Measurements from ENCODE around the gene GRK6. TPM values are rescaled to one million over a fixed set of nuclear protein-coding genes. Genes with fewer than 3 reads are reported as not detected.
A peak's percentile ranks its signal among the peaks of the same experiment; 100 is the strongest.
"Not testable (repeated sequence)": the region's sequence is repeated elsewhere in the genome, so short reads cannot be mapped to it uniquely, and the experiment has no call there.

The GRK6 gene
- total RNA-seq, 8 experiments from 2014 or later = 16.2 to 29.5 (median 21.5) TPM

DNA sequence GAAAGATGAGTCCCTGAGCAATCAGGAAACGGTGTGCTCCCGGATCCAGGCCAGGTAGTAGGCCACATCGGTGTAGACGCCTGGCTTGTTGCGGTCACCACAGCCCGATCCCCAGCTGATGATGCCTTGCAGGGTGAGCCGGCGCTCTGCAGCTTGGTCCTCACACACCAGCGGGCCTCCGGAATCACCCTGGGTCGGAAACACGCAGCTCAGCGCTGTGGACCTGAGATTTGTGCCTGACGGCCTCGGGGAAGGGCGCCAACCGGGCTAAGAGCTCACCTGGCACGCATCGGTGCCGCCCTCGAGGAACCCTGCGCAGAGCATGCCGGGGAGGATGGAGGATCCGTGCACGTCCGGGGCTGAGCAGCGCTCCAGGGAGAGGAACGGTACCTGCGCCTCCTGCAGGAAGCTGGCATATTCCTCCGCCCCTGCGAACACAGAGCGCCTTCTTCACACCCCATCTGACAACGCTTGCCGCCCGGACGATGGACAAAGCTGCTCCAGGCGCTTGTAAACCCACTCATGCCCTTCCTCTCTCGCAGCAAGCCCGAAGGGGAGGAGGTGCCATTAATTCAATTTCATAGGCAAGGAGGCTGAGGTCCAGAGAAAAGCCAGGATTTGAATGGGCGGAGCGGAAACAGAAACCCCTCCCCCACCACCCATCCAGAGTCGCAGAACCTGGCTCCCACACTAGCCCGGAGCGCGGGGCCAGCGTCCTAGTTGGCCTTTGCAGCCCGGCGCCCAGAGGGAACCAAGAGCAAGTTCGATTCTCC, 24.0 kb upstream of the GRK6 start:
- Histone ChIP-seq H3K27ac (peak overlapping the region; percentile 11 to 38), H3K4me3 (peak overlapping the region; percentile 25 to 45 (median 37)), H3K4me1 (replicated peaks in 1 of 2) (peaks cover 10 to 12% of the 10 kb centered on the region in 2 donors)
- WGBS, 10 experiments = 0 to 60% (median 3%) methylated on average over 1 to 20 of the region's 49 CpGs; no CpG with 5 or more reads in 3 of the 10 experiments
- in situ Hi-C loops (cut with MboI; ENCODE audit: low pct_unique_long_range_greater_than_20kb in 2 of 9, low sequenced_read_pairs in 9 of 9, unreplicated experiment in 9 of 9) = no loop called here
- ATAC-seq (replicated peaks in 6 of 8) = peak; percentile 27 to 72 (median 68)

DNA sequence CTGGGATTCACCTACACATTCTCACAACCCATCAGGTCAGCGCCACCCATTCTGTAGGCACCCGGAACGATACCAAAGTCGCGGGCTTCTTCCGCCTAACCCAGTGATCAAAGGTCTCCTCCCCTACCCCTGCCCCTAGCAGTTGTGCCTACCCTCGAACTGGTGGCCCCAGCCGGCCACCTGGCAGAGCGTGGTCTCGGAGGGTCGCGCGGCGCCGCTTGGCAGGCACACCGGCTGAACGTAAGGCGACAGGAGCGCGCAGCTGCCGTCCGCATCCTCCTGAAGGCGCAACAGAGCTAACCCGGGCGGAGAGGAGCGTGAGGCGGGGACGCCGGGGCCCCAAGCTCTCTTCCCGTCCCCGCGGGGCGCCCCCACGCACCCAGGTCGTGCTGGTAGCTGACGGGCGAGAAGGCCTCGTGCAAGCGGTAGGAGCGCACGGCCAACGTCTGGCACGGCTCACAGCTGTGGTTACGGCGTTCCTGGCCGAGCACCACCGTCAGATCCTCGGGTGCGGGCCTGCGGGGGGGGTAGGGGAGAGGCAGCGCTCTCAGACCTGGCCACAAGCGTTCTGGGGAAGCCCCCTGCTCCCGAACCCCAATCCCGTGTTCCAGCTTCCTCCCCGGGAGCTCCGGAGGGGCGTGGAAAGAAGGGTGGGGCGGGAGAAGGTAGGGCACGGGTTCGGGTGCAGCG, 23.2 kb upstream of the GRK6 start:
- H3K4me3 ChIP-seq = peak overlapping the region; percentile 25 to 45 (median 37)
- in situ Hi-C loops (cut with MboI; ENCODE audit: low pct_unique_long_range_greater_than_20kb in 2 of 9, low sequenced_read_pairs in 9 of 9, unreplicated experiment in 9 of 9) = no loop called here
- ATAC-seq (replicated peaks in 6 of 8) = peak; percentile 9 to 34 (median 24)
- whole genome bisulfite sequencing, 10 experiments = 0 to 17% methylated on average over 2 to 17 of the region's 61 CpGs; no CpG with 5 or more reads in 8 of the 10 experiments
- H3K4me1 ChIP-seq (replicated peaks in 1 of 2) = peaks cover 10 to 12% of the 10 kb centered on the region in 2 donors
- H3K27ac ChIP-seq = peak overlapping the region in 1 of 2 donors; percentile 38

DNA sequence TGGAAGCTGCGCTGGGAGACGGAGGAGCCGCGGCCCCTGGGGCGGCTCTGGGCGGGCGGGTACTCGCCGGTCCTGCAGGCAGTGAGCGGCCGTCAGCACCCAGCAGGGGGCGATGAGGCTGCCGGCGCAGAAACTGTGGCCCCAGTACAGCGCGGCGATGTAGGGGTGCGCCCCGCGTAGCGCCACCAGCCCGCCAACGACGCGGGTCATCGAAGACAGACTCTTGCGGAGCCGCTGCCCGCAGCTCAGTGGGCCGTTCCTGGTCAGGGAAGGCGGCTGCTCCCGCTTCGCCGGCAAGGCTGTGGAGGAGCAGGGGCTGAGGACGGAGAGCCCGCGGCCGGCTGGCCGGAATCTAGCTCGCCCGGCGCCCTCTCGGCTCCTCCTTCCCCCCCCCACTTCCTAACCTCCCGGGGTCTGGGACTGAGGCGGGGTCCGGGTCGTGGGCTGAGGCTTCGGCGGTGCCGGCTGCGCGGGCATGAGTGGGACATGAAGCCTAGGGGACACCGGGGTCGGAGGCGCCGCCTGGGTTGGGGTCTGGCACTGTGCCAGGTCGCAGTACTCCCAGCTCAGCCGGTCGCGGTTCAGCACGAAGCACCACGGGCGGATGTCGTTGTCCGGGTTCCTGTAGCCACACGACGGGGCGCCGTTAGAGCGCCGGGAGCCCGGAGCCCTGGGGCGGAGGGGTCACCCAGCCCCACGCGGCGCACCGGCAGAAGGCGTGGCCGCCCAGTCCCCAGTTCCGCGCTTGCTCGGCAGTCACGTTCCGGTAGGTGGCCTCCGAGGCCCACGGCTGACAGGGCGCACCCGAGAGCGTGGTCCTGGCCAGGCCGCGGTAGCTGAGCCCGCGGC, 22.5 kb upstream of the GRK6 start:
- in situ Hi-C loops (cut with MboI; ENCODE audit: low pct_unique_long_range_greater_than_20kb in 2 of 9, low sequenced_read_pairs in 9 of 9, unreplicated experiment in 9 of 9) = no loop called here
- Histone ChIP-seq H3K4me3 (peak overlapping the region; percentile 25 to 45 (median 37)), H3K27ac (peak overlapping the region in 1 of 2 donors; percentile 52), H3K4me1 (replicated peaks in 1 of 2) (peaks cover 10 to 12% of the 10 kb centered on the region in 2 donors)
- 0 to 3% (median 1%) methylated on average over 9 to 21 of the region's 93 CpGs; no CpG with 5 or more reads in 5 of the 10 experiments for whole genome bisulfite sequencing, 10 experiments
- ATAC-seq (replicated peaks in 6 of 8) = peak; percentile 73 to 82 (median 76)

GRCh38 chr5:177404641-177405179, 21.8 kb upstream of the GRK6 start:
- in situ Hi-C loops (cut with MboI; ENCODE audit: low pct_unique_long_range_greater_than_20kb in 2 of 9, low sequenced_read_pairs in 9 of 9, unreplicated experiment in 9 of 9) = no loop called here
- Histone ChIP-seq H3K4me3 (peak overlapping the region; percentile 25 to 45 (median 37)), H3K4me1 (replicated peaks in 1 of 2) (peaks cover 10 to 12% of the 10 kb centered on the region in 2 donors), H3K27ac (peak overlapping the region in 1 of 2 donors; percentile 52)
- no peak for ATAC-seq (replicated peaks in 6 of 8)
- 0 to 83% (median 55%) methylated on average over 1 to 4 of the region's 16 CpGs; no CpG with 5 or more reads in 6 of the 10 experiments for WGBS, 10 experiments

DNA sequence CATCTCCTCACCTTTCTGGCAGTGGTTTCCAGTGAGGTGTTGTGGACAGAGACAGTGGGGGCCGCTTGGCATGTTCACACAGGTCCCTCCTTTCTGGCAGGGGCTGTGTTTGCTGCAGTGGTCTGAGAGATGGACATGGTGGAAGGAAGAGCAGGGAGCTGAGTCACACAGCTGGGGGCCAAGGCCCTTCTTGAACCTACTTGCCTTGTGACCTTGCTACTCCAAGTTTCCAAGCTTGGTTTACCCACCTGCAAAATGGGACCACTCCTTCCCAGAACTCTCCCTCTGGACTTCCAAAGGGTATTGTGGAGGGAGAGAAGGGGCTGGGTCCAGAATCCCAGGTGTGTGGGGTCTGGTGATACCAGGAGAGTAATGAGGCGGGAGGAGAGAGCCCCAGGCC, 21.2 kb upstream of the GRK6 start:
- no peak for ATAC-seq (replicated peaks in 6 of 8)
- Histone ChIP-seq H3K4me1 (replicated peaks in 1 of 2) (peaks cover 10 to 12% of the 10 kb centered on the region in 2 donors), H3K27ac (no peak overlapping the region), H3K4me3 (no peak overlapping the region)
- in situ Hi-C loops (cut with MboI; ENCODE audit: low pct_unique_long_range_greater_than_20kb in 2 of 9, low sequenced_read_pairs in 9 of 9, unreplicated experiment in 9 of 9) = no loop called here
- WGBS, 10 experiments = 83% methylated on average over 1 of the region's 2 CpGs; no CpG with 5 or more reads in 9 of the 10 experiments

- Histone ChIP-seq H3K4me3 (no peak overlapping the region), H3K27ac (no peak overlapping the region), H3K4me1 (replicated peaks in 1 of 2) (peaks cover 10% of the 10 kb centered on the region in 2 donors)
- WGBS, 10 experiments = 71 to 100% (median 81%) methylated on average over 1 to 4 of the region's 5 CpGs; no CpG with 5 or more reads in 6 of the 10 experiments
- no peak for ATAC-seq (replicated peaks in 6 of 8)
- in situ Hi-C loops (cut with MboI; ENCODE audit: low pct_unique_long_range_greater_than_20kb in 2 of 9, low sequenced_read_pairs in 9 of 9, unreplicated experiment in 9 of 9) = no loop called here
Observed at GRCh38 chr5:177405805-177406204, 20.7 kb upstream of the GRK6 start.

GRCh38 chr5:177409043-177409801, 17.3 kb upstream of the GRK6 start, which contains the start of gene F12:
F12 (minus strand) TSS chr5:177409564; CDS start chr5:177409527, 37 bp downstream.
- WGBS, 10 experiments = 63 to 100% (median 89%) methylated on average over 1 to 4 of the region's 9 CpGs; no CpG with 5 or more reads in 3 of the 10 experiments
- no peak within 1 kb of the TSS for H3K4me3 ChIP-seq
- peaks cover 6% of the 10 kb centered on the region in 2 donors for H3K4me1 ChIP-seq (replicated peaks in 1 of 2)
- no peak for ATAC-seq (replicated peaks in 6 of 8)
- in situ Hi-C loops (cut with MboI; ENCODE audit: low pct_unique_long_range_greater_than_20kb in 2 of 9, low sequenced_read_pairs in 9 of 9, unreplicated experiment in 9 of 9) = no loop called here
- no peak within 1 kb of the TSS for H3K27ac ChIP-seq

DNA sequence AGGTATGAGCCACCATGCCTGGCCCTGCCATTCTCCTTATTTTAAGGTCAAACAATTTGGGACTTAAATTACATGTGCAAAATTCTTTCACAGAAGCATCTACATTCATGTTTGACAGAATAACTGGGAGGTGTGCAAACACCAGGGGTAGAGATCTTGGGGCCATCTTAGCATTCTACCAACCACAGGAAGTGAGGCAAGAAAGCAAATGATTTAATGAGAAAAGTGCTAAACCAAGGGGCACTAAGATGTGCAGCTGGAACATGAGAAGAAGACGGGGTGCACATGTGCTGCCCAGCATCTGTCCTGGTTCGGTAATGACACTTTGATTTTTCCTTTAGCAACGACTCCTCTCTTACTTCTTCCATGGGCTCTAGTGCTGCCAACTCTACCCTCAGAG, 15.9 kb upstream of the GRK6 start:
- H3K4me3 ChIP-seq = no peak overlapping the region
- WGBS, 10 experiments = 65 to 94% (median 80%) methylated on average over 1 to 3 of the region's 3 CpGs; no CpG with 5 or more reads in 5 of the 10 experiments
- H3K4me1 ChIP-seq (replicated peaks in 1 of 2) = no peaks in the 10 kb centered on the region
- in situ Hi-C loops (cut with MboI; ENCODE audit: low pct_unique_long_range_greater_than_20kb in 2 of 9, low sequenced_read_pairs in 9 of 9, unreplicated experiment in 9 of 9) = no loop called here
- ATAC-seq (replicated peaks in 6 of 8) = no peak
- no peak overlapping the region for H3K27ac ChIP-seq

DNA sequence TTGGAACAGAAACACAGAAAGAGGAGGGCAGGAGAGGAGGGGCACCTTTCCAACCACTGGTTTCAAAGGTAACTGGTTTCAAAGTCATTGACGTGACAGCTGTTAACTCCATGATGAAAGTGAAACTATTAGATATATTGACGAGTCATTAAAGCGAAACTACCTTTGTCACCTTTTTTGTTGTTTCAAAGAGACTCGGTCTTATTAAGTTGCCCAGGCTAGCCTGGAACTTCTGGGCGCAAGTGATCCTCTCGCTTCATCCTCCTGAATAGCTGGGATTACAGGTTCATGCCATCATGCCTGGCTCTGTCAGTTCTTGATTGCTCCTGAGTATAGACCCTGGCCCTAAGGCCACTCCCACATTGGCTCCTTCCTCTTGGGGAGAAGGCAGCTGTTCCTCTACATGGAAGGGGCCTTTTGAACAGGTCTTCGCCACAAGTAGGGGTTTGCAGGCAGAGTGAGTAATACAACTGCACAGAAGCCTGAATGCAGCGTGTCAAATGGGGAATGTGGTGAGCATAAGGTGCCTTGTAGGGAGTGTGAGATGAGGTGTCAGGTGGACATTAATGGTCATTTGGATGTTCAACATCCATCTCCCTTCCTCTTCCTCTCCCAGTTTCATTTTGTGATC, 13.8 kb upstream of the GRK6 start:
- Histone ChIP-seq H3K27ac (no peak overlapping the region), H3K4me3 (no peak overlapping the region), H3K4me1 (replicated peaks in 1 of 2) (no peaks in the 10 kb centered on the region)
- no peak for ATAC-seq (replicated peaks in 6 of 8)
- 65 to 100% (median 86%) methylated on average over 1 to 7 of the region's 8 CpGs for WGBS, 10 experiments
- in situ Hi-C loops (cut with MboI; ENCODE audit: low pct_unique_long_range_greater_than_20kb in 2 of 9, low sequenced_read_pairs in 9 of 9, unreplicated experiment in 9 of 9) = no loop called here

DNA sequence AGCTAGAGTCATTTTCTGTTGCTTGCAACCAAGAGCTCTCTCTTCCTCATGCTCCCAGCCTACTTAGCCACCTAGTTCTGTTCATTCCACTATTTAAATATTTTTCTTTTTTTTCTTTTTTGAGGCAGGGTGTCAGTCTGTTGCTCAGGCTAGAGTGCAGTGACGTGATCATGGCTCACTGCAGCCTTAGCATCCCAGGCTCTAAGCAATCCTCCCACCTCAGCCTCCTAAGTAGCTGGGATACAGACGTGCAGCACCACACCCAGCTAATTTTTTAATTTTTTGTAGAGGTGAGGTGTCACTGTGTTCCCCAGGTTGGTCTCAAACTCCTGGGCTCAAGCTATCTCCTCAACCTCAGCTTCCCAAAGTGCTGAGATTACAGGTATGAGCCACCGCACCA, 12.0 kb upstream of the GRK6 start:
- Histone ChIP-seq H3K27ac (no peak overlapping the region), H3K4me3 (no peak overlapping the region), H3K4me1 (replicated peaks in 1 of 2) (no peaks in the 10 kb centered on the region)
- 60 to 100% (median 93%) methylated on average over 1 to 3 of the region's 3 CpGs; no CpG with 5 or more reads in 2 of the 10 experiments for whole genome bisulfite sequencing, 10 experiments
- in situ Hi-C loops (cut with MboI; ENCODE audit: low pct_unique_long_range_greater_than_20kb in 2 of 9, low sequenced_read_pairs in 9 of 9, unreplicated experiment in 9 of 9) = no loop called here
- no peak for ATAC-seq (replicated peaks in 6 of 8)

DNA sequence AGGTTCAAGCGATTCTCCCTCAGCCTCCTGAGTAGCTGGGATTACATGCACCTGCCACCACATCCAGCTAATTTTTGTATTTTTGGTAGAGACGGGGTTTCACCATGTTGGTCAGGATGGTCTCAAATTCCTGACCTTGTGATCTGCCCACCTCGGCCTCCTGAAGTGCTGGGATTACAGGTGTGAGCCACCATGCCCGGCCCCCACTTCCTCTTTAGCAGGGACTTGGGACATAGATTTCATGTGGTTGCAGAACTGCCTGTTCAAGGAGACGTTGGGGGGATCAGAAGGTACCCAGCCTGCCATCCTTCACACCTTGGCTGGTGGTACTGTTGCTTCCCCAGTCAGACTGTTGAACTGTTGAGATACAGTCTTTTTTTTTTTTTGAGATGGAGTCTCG, 9.4 kb upstream of the GRK6 start:
- H3K4me1 ChIP-seq (replicated peaks in 1 of 2); ATAC-seq (replicated peaks in 6 of 8); H3K4me3 ChIP-seq; H3K27ac ChIP-seq; in situ Hi-C loops (cut with MboI; ENCODE audit: low pct_unique_long_range_greater_than_20kb in 2 of 9, low sequenced_read_pairs in 9 of 9, unreplicated experiment in 9 of 9): not testable (repeated sequence)
- WGBS, 10 experiments = 50 to 100% (median 92%) methylated on average over 1 to 4 of the region's 6 CpGs; no CpG with 5 or more reads in 2 of the 10 experiments
